GM21528 (cell line): ENCODE measurements around the gene SHF.
"Not testable (repeated sequence)": the region's sequence is repeated elsewhere in the genome, so short reads cannot be mapped to it uniquely, and the experiment has no call there.

Experiments used
- ATAC-seq: cut with Tn5 transposase; IDR thresholded peaks from one replicate; pipeline ENCODE4 v1.9.1; 2021; ENCODE audit warnings: mild to moderate bottlenecking, moderate library complexity; ENCODE audit not compliant: unreplicated experiment, low FRiP score

SHF gene

GRCh38 chr15:45148076-45149059 lies 39.4 kb downstream of the SHF start:
- no peak for ATAC-seq

- no peak for ATAC-seq
These were observed 40.2 kb downstream of the SHF start for GRCh38 chr15:45147606-45148005.

- ATAC-seq = no peak
These were observed 41.4 kb downstream of the SHF start for GRCh38 chr15:45146405-45146804.

GRCh38 chr15:45144775-45145174 lies 43.0 kb downstream of the SHF start:
- ATAC-seq = no peak

- no peak for ATAC-seq
These were observed 43.8 kb downstream of the SHF start for GRCh38 chr15:45143946-45144345.

- ATAC-seq = no peak
These were observed 44.7 kb downstream of the SHF start for GRCh38 chr15:45143056-45143455.

- ATAC-seq = no peak
These were observed 46.4 kb downstream of the SHF start for GRCh38 chr15:45141386-45141785.

GRCh38 chr15:45140557-45141250 lies 47.1 kb downstream of the SHF start:
- no peak for ATAC-seq

GRCh38 chr15:45139770-45140169 lies 48.0 kb downstream of the SHF start:
- no peak for ATAC-seq

- no peak for ATAC-seq
These were observed 48.7 kb downstream of the SHF start for GRCh38 chr15:45138814-45139765.

GRCh38 chr15:45137703-45138102 lies 50.1 kb downstream of the SHF start:
- ATAC-seq = no peak

- no peak for ATAC-seq
These were observed 51.4 kb downstream of the SHF start for GRCh38 chr15:45136378-45136764.

GRCh38 chr15:45135705-45136377 lies 51.9 kb downstream of the SHF start:
- not testable (repeated sequence) for ATAC-seq

- ATAC-seq = no peak
These were observed 52.8 kb downstream of the SHF start for GRCh38 chr15:45134682-45135604.

GRCh38 chr15:45134046-45134445 lies 53.7 kb downstream of the SHF start:
- no peak for ATAC-seq

- no peak for ATAC-seq
These were observed 54.2 kb downstream of the SHF start for GRCh38 chr15:45133561-45133920.

- ATAC-seq = no peak
These were observed 54.8 kb downstream of the SHF start for GRCh38 chr15:45132844-45133560.

- ATAC-seq = no peak
These were observed 56.3 kb downstream of the SHF start for GRCh38 chr15:45131510-45131909.
